HCEC 1CT (cell line): ENCODE data around the gene UGT1A10.

ENCODE experiments used
- DNase-seq: peaks from one replicate; pipeline ENCODE4 v3.0.0-alpha.2; 2017

The UGT1A10 gene

GRCh38 chr2:233656443-233656842, 20.2 kb downstream of the UGT1A10 start:
- no peak for DNase-seq

- DNase-seq, result no peak
Measured at GRCh38 chr2:233658610-233659009, 22.4 kb downstream of the UGT1A10 start.

- no peak for DNase-seq
Measured at GRCh38 chr2:233663911-233664310, 27.7 kb downstream of the UGT1A10 start.

DNA sequence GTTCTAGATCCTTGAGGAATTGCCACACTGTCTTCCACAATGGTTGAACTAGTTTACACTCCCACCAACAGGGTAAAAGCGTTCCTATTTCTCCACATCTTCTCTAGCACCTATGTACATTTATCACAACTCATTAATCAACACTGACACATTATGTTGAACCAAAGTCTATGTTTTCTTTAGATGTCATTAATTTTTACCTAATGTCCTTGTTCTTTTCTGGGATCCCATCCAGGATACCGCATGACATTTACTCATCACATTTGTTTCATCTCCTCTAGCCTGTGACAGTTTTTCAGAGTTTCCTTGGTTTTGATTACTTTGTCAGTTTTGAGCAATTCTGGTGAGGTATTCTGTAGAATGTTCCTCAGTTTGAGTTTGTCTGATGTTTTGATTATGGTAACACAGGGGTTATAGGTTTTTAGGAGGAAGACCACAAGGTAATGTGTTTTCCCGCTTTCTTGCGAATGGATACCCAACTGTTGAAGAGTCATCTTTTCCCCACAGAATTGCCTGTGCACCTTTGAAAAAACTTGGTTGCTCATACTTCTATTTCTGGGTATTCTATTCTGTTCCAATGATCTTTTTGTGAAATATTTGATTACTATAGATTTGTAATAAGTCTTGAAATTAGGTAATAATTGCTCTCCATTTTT, 32.5 kb downstream of the UGT1A10 start:
- DNase-seq, result no peak

- no peak for DNase-seq
Measured at GRCh38 chr2:233671290-233672161, 35.3 kb downstream of the UGT1A10 start, which contains the start of gene UGT1A9. Gene UGT1A9 (plus strand): TSS chr2:233671898. CDS start chr2:233671935, 37 bp downstream.

- no peak for DNase-seq
Measured at GRCh38 chr2:233672886-233673285, 36.6 kb downstream of the UGT1A10 start.

DNA sequence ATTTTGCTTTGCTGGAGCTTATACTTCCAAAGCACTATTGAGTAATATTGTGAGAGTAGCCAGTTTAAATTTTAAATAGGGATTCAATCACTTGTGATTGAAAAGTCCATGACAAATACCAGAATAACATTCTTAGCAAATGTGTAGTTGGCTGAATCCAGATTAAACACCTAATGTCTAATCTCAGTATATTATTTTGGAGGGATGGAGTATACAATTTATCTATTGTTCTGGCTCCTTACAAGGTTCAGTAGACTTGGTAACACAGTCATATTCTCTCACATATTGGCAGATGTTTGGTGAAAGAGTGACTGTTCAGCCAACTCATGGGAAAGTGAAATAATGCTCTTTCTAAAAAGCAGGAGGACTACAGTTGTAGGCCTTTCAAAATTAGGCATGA, 37.6 kb downstream of the UGT1A10 start:
- DNase-seq, result no peak

GRCh38 chr2:233674314-233674713, 38.1 kb downstream of the UGT1A10 start:
- no peak for DNase-seq

DNA sequence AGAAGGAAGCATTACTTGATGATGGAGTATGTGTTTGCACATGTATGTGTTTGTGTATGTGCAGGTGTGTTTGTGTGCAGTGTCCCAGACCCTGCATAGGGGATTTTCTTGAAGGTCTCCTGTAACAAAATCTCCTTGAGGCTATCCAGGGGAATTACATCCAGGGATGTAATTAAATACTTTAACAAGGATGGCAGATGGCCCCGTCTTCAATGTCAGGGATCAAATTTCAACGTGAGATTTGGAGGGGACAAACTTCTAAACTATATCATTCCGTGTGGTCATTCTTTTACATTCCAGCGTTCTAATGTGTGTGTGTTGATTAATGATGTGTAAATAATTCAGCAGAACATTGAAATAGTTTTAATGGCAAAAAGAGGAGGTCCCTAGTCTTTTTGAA, 38.7 kb downstream of the UGT1A10 start:
- no peak for DNase-seq

DNA sequence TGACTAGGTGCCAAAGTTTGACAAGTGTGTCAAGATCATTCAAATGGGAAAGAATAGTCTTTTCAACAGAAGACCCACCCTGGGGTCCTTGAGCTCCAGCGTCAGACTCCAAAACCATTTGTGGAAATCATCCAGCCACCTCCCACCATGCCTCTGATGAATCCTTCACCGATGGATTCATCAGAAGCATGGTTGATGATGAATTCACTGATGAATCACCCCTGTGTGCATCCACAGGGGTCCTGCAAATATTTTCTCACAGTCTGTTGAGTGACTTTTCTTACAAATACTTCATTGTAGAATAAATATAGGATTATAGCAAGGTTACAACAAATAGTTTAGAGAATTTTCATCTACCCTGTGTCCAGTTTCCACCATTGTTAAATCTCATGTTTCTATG, 39.8 kb downstream of the UGT1A10 start:
- no peak for DNase-seq

DNA sequence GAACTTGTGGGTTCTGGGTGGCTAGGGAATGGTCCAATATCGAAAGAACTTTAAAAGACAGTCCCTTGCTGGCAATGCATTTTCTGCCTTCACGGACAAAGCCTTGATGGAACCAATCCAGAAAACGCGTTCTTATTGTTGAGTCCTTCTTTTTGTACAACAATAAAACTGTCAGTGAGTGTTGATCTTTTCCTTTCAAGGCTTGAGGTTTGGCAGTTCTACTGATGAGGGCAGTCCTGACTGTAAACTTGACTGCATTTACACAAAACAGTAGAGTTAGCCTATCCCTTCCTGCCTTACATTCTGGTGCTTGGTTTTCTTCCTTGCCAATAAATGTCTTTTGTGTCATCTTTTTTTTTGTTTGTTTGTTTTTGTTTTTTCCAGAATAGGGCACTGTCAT, 42.9 kb downstream of the UGT1A10 start:
- no peak for DNase-seq

DNA sequence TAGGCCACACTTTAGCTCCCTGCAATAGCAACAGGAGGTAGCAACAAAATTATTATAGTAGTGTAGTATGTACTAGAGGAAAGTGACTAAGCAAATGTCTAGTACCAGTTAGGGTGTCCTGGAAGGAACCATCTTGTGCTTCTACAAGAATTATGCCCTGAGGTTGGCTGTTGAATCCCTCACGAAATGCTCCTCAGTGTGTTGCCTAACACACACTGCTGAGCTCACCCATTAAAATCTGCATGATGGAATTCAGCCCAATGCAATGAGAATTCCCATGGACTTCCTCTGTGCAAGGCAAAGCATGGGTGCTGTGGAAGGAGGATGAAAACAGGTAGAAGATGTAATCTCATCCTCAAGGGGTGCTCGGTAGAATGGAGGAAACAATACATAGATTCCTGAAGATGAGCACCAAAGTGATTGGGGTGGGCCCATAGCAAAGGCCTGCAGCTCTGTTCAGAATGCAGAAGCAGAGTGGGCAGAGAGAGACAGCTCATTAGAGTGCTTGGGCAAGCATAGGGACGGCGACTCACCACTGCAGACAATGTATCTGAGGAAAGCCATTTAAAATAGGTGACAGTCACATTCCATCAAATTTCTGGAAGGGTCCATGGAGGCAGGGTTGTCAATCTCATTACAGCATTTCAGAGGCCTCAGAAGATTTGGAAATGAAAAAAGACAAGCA, 44.3 kb downstream of the UGT1A10 start:
- DNase-seq, result no peak

DNA sequence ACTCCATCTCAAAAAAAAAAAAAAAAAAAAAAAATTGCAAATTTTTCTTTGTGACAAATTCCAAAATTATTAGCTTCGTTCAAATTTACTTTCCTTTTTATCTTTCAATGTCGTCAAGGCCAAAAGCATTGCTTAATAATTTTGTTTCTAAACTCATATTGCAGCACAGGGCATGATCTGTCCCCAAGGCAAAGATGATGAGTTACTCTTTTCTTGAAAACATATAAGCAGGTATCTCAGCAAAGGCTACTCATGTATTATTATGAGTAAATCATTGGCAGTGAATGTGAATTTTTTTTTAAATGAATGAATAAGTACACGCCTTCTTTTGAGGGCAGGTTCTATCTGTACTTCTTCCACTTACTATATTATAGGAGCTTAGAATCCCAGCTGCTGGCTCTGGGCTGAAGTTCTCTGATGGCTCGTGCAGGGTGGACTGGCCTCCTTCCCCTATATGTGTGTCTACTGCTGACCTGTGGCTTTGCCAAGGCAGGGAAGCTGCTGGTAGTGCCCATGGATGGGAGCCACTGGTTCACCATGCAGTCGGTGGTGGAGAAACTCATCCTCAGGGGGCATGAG, 45.4 kb downstream of the UGT1A10 start, which contains the start of gene UGT1A7:
TSS of gene UGT1A7 (plus strand) at position 381 of the 579 bp plus-strand sequence. CDS start at position 418, 37 bp downstream.
- DNase-seq, result no peak

GRCh38 chr2:233684640-233685039, 48.4 kb downstream of the UGT1A10 start:
- no peak for DNase-seq

DNA sequence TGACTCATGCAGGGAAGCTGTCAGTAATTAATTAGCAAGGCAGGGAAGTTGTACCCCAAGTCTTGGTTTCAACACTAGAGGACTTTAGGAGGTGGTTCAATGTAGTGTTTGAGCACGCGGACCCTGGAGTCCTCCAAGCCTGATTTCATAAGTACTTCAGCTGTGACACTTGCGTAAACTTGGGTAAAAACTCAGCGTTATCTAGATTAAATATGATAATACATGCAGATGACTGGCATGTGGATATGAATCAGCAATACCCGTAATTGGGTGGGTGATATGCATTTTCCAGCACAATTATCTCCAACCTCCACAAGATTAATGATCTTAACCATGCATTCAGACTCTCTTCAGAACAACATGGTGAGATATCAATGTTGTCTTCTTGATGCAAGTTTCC, 50.7 kb downstream of the UGT1A10 start:
- DNase-seq, result no peak

- DNase-seq, result no peak
Measured at GRCh38 chr2:233688341-233688740, 52.1 kb downstream of the UGT1A10 start.

GRCh38 chr2:233689031-233689430, 52.8 kb downstream of the UGT1A10 start:
- DNase-seq, result no peak

GRCh38 chr2:233689501-233689900, 53.3 kb downstream of the UGT1A10 start:
- no peak for DNase-seq

DNA sequence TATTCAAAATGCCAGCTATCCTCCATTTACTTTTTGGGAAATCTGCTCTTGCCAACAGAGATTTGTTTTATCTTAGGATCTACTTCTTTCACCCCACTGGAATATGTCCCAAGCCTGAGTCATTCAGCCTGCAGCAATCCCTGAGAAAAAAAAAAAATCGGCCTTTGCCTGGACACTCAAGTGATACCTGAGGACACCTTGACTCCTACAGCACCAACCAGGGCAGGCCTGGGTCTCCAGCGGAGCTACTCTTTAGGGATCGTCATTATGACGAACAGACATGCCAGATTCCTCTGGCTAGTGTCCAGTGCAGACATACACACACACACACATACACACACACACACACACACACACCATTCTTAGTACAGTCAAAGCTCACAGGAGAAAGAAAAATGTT, 54.2 kb downstream of the UGT1A10 start:
- DNase-seq, result no peak

GRCh38 chr2:233691443-233692433, 55.5 kb downstream of the UGT1A10 start:
- DNase-seq, result no peak

- no peak for DNase-seq
Measured at GRCh38 chr2:233692648-233693047, 56.4 kb downstream of the UGT1A10 start, which contains the start of gene UGT1A6. Gene UGT1A6 (plus strand): TSS chr2:233692890. CDS start chr2:233693005, 115 bp downstream.

DNA sequence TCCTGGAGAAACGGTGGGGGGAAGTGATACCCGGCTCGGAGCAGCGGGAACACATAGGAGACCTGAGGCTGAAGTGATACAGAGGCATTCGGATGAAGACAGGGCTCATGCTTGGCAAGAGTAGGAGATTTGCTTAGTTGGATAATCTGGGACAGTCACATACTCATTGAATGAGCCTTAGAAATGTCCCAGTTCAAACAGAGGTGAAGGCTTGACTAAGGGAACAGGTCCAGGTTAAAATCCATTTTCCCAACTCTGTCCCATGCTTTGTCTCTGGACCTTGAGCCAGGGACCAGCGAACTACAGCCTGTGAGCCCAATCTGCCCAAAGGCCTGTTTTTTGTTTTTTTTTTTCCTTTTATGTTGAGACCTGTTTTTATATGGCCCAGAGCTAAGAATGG, 57.7 kb downstream of the UGT1A10 start:
- no peak for DNase-seq
